Upper lobe of left lung (tissue), 6 donors: ENCODE measurements around the gene ZNF546. TPM values are rescaled to one million over a fixed set of nuclear protein-coding genes. Genes with fewer than 3 reads are reported as not detected.
"Not testable (repeated sequence)": the region's sequence is repeated elsewhere in the genome, so short reads cannot be mapped to it uniquely, and the experiment has no call there.

ENCODE experiments used
- ATAC-seq, 2 donors: fragments of 200-7000 bp; cut with Tn5 transposase; one replicate each; pipeline ENCODE4 v1.9.1; 2022; ENCODE audit warnings: mild to moderate bottlenecking in 2 of 2, moderate library complexity in 2 of 2; ENCODE audit not compliant: low FRiP score in 2 of 2
- DNase-seq, 2 donors: peaks; one replicate each; pipeline ENCODE4 v3.0.0-alpha.2; 2019 to 2020
- H3K27ac ChIP-seq, 4 donors: fragments of 200-600 bp; sonication (generic); one replicate each; pipeline ENCODE4 v1.5.1; 2016 to 2019
- H3K27me3 ChIP-seq, 4 donors: fragments of 200-600 bp; sonication (generic); one replicate each; pipeline ENCODE4 v1.5.1; 2017 to 2019
- H3K36me3 ChIP-seq, 4 donors: fragments of 200-600 bp; sonication (generic); one replicate each; pipeline ENCODE4 v1.5.1; 2016 to 2019
- H3K4me1 ChIP-seq, 4 donors: fragments of 200-600 bp; sonication (generic); one replicate each; pipeline ENCODE4 v1.5.1; 2018 to 2019
- H3K4me3 ChIP-seq, 4 donors: fragments of 200-600 bp; sonication (generic); one replicate each; pipeline ENCODE4 v1.5.1; 2017 to 2019; ENCODE audit warnings: mild to moderate bottlenecking in 2 of 4, moderate library complexity in 1 of 4
- H3K9me3 ChIP-seq, 4 donors: fragments of 200-600 bp; sonication (generic); one replicate each; pipeline ENCODE4 v1.5.1; 2018 to 2019
- EP300 ChIP-seq, 4 donors: sonication (generic); formaldehyde crosslinking; IDR thresholded peaks; one replicate each; pipeline ENCODE4 v1.5.1; 2017; ENCODE audit warnings: antibody characterized with exemption in 4 of 4, control low read depth in 2 of 4
- POLR2A ChIP-seq, 4 donors: fragments of 450-650 bp; IDR thresholded peaks; one replicate each; pipeline ENCODE4 v1.5.1; 2016 to 2017; ENCODE audit warnings: antibody characterized with exemption in 4 of 4, mild to moderate bottlenecking in 2 of 4
- POLR2AphosphoS5 ChIP-seq, 2 donors: sonication (generic); formaldehyde crosslinking; IDR thresholded peaks; one replicate each; pipeline ENCODE4 v1.5.1; 2017; ENCODE audit warnings: antibody characterized with exemption in 2 of 2
- WGBS, 2 donors: methylation state at CpG; one replicate each; pipeline ENCODE4 v1.1.5; 2017 to 2018; 5-methylcytosine and 5-hydroxymethylcytosine counted together
- total RNA-seq, 6 donors: library from RNA; depleted of rRNA in 4 of 6; stranded (reverse); fragments of >200 nt in 4 of 6; gene quantifications; one replicate each; pipeline versions ENCODE4 v1.1.0 to v1.2.1, GENCODE V29; 2016 to 2021
- TF ChIP-seq, protein P1 (sequence below), 6 experiments: fragments of 450-650 bp in 4 of 6; fragments of 200-600 bp in 2 of 6; sonication (generic) in 2 of 6; IDR thresholded peaks; one replicate each; pipeline ENCODE4 v1.5.1; 2016 to 2019; ENCODE audit warnings: antibody characterized with exemption in 6 of 6
- donor health status: DM: no; HTN: no; CAD: no; lungs with moderate emphysema.
- donor health status: DM: no; HTN: yes; CAD: no; lungs with severe emphysema.

ZNF546 gene
- 1 to 10 TPM; 2.1 to 6.4 (median 5.0) TPM for total RNA-seq

DNA sequence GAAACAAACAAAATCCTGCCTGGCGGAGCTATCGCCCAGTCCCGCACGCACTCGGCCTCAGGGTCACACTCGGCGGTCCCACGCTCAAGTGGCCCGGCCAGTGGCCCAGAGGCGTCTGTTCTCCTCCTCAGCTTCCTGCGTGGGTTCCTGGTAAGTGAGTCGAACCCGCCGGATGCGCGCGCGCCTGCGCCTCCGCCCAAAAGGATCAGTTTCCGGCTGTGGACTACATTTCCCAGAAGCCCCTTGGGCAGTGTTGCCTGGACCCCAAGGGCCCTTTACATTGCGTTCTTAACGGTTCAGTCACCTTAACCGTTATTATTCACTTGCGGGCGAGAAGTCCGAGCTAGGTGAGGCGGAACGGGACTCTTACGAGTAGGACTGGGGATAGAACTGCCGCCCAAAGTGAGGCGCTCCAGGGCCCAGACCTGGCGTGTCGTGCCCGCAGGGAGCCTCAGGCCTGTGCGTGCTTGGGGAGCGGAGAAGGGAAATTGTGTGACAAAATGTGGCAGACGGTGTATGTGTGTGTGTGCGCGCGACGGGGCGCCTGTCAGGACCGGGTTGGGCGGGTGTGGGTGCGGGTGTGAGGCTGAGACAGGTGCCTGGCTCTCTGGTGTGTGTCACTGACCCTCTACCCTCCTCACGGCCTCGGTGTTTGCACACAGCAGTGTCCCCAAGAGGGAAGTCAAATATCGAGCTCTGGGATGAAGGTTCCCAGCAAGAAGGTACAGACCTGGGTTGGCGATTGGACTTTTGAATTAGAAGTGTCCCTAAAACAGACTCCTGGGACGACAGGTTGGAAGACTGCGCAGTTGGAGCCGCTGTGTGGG, at the start of gene ZNF546:
ZNF546 (plus strand) TSS at position 250 of the 827 bp plus-strand sequence. CDS start 1,267 bp downstream, outside the sequence.
- ATAC-seq: peak; percentile 97 to 99
- TF ChIP-seq EP300 (IDR thresholded peaks at IDR 0.05) (no peak), POLR2AphosphoS5 (IDR thresholded peaks at IDR 0.05) (peak; percentile 84 to 98), POLR2A (IDR thresholded peaks at IDR 0.05) (peak in 3 of 4 donors; percentile 74 to 94 (median 88))
- TF ChIP-seq, protein P1, sequence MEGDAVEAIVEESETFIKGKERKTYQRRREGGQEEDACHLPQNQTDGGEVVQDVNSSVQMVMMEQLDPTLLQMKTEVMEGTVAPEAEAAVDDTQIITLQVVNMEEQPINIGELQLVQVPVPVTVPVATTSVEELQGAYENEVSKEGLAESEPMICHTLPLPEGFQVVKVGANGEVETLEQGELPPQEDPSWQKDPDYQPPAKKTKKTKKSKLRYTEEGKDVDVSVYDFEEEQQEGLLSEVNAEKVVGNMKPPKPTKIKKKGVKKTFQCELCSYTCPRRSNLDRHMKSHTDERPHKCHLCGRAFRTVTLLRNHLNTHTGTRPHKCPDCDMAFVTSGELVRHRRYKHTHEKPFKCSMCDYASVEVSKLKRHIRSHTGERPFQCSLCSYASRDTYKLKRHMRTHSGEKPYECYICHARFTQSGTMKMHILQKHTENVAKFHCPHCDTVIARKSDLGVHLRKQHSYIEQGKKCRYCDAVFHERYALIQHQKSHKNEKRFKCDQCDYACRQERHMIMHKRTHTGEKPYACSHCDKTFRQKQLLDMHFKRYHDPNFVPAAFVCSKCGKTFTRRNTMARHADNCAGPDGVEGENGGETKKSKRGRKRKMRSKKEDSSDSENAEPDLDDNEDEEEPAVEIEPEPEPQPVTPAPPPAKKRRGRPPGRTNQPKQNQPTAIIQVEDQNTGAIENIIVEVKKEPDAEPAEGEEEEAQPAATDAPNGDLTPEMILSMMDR (IDR thresholded peaks at IDR 0.05): no peak
- peaks cover 0 to 3% (median 0%) of the 10 kb centered on the region in 4 donors for H3K36me3 ChIP-seq
- 5 to 16% methylated on average over 14 to 52 of the region's 53 CpGs for WGBS, 2 donors
- no peaks in the 10 kb centered on the region for H3K27me3 ChIP-seq
- H3K27ac ChIP-seq: peak within 1 kb of the TSS; percentile 82 to 93 (median 89)
- H3K4me1 ChIP-seq: peaks cover 9 to 17% (median 13%) of the 10 kb centered on the region in 4 donors
- H3K9me3 ChIP-seq: no peaks in the 10 kb centered on the region
- peak within 1 kb of the TSS; percentile 57 to 69 (median 64) for H3K4me3 ChIP-seq
- peak; percentile 96 to 99 for DNase-seq

DNA sequence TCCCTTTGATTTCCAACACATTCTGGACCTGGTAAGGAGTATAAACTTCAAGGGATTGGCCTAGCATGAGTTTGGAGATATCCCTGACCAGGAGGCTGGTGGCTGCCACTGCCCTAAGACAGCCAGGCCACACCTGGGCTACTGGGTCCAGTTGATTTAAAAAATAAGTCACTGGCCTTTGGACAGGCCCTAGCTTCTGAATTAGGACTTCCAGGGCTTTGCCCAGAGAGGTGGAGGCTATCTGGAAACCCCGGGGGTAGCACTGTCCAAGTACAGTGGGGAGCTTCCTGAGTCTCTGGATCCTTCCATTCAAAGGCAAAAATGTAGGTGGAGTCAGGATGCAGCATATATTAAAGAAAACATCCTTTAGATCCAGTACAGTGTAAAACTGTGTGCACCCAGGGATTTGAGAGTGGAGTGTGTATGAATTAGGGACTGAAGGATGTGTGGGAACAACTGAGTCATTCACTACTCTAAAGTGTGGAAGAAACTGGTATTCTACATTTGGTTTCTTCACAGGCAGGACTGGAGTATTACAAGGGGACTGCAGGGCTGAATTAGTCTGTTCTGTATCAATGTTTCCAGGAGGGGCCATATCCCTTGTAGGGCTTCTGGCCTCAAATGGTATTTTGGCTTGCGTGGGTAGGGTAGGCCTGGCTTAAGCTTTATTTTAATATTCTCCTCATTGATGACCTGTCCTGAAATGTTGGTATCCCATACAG, 47.7 kb upstream of the ZNF546 start:
- WGBS, 2 donors: 84 to 91% methylated on average over 2 of the region's 2 CpGs
- TF ChIP-seq EP300 (IDR thresholded peaks at IDR 0.05): no peak

DNA sequence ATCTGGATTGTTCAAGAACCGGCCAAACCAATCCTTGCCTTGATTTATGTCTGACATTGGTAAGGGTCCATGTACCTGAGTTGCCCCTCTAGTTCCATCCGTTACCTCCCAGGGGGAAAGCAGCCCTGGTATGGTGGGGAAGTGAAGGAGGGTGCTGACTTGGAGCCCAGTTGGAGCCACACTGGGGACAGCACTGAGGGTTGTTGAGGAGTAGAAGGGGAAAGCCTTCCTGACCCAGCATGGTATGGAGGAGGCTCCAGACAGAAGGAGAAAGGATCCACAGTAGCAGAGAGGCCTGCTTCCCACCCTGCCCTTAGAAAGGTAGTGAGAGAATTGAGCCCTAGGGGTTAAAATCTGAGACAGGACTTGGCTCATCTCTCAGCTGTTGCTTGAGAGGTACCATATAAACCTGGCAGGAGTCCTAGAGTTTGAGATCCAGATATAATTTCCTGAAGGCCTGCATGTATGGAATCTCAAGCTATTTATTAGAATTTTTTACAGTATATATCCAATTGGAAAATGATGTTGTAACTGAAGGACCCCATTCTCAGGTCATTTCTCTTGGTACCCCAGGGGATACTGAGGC, 45.7 kb upstream of the ZNF546 start:
- no peak for ATAC-seq
- H3K27me3 ChIP-seq: no peaks in the 10 kb centered on the region
- no peak overlapping the region for H3K27ac ChIP-seq
- H3K4me1 ChIP-seq: peaks cover 0 to 9% (median 7%) of the 10 kb centered on the region in 4 donors
- TF ChIP-seq, protein P1 (IDR thresholded peaks at IDR 0.05): no peak
- TF ChIP-seq EP300 (IDR thresholded peaks at IDR 0.05): no peak
- TF ChIP-seq POLR2AphosphoS5 (IDR thresholded peaks at IDR 0.05): no peak
- TF ChIP-seq POLR2A (IDR thresholded peaks at IDR 0.05): no peak
- no peak overlapping the region for H3K4me3 ChIP-seq
- H3K9me3 ChIP-seq: no peaks in the 10 kb centered on the region
- 88% methylated on average over 2 of the region's 2 CpGs for WGBS, 2 donors
- DNase-seq: no peak
- H3K36me3 ChIP-seq: no peaks in the 10 kb centered on the region

More for the DNA sequence above, 47.7 kb upstream of the ZNF546 start:
- Histone ChIP-seq H3K27me3 (no peaks in the 10 kb centered on the region), H3K4me3 (no peak overlapping the region), H3K9me3 (no peaks in the 10 kb centered on the region), H3K4me1 (peaks cover 3 to 19% (median 12%) of the 10 kb centered on the region in 4 donors), H3K36me3 (no peaks in the 10 kb centered on the region), H3K27ac (no peak overlapping the region)
- ATAC-seq: no peak
- no peak for DNase-seq

DNA sequence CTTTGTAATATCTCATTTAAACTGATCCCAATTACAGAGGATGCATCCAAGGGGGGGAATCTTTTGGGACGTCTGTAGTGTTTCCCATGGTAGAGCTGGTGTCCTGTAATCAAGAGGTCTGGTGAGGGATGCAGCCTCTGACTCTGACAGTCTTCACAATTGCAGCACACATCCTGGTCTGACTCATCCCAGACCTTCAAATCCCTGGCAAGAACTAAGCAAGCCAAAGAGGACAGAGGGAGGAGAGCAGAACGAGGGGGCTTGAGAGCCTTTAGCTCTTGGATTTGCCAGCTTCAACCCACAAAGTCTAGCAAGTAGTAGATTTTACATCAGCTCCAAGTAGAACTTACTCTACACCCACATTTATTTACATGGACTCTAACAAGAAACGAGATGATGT, 45.2 kb upstream of the ZNF546 start:
- WGBS, 2 donors: 62 to 70% methylated on average over 3 of the region's 3 CpGs
- H3K4me1 ChIP-seq: peaks cover 0 to 9% (median 7%) of the 10 kb centered on the region in 4 donors
- no peak for ATAC-seq
- no peak for TF ChIP-seq POLR2A (IDR thresholded peaks at IDR 0.05)
- TF ChIP-seq, protein P1 (IDR thresholded peaks at IDR 0.05): no peak
- TF ChIP-seq POLR2AphosphoS5 (IDR thresholded peaks at IDR 0.05): no peak
- no peak for TF ChIP-seq EP300 (IDR thresholded peaks at IDR 0.05)
- no peaks in the 10 kb centered on the region for H3K9me3 ChIP-seq
- no peak overlapping the region for H3K27ac ChIP-seq
- H3K27me3 ChIP-seq: no peaks in the 10 kb centered on the region
- H3K36me3 ChIP-seq: no peaks in the 10 kb centered on the region
- DNase-seq: no peak
- no peak overlapping the region for H3K4me3 ChIP-seq

DNA sequence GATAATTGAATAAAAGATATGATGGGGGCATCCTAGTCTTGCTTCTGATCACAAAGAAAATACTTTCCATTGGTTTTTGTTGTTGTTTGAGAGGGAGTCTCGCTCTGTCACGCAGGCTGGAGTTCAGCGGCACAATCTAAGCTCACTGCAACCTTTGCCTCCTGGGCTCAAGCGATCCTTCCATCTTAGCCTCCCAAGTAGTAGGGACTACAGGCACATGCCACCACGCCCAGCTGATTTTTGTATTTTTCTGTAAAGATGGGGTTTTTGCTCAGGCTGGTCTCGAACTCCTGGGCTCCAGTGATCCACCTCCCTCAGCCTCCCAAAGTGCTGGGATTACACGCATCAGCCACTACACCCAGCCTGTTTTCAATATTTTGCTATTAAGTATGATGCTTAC, 42.9 kb upstream of the ZNF546 start:
- ATAC-seq: no peak
- WGBS, 2 donors: 83 to 86% methylated on average over 7 of the region's 7 CpGs
- TF ChIP-seq, protein P1 (IDR thresholded peaks at IDR 0.05): no peak
- no peak for TF ChIP-seq POLR2AphosphoS5 (IDR thresholded peaks at IDR 0.05)

DNA sequence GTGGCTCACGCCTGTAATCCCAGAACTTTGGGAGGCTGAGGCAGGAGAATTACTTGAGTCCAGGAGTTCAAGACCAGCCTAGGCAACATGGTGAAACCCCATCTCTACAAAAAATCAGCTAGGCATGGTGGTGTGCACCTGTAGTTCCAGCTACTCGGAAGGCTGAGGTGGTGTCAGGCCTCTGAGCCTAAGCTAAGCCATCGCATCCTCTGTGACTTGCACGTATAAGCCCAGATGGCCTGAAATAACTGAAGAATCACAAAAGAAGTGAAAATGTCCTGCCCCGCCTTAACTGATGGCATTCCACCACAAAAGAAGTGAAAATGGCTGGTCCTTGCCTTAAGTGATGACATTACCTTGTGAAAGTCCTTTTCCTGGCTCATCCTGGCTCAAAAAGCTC, 39.0 kb upstream of the ZNF546 start:
- H3K27ac ChIP-seq, ATAC-seq, H3K4me3 ChIP-seq, H3K4me1 ChIP-seq, H3K36me3 ChIP-seq, DNase-seq, H3K27me3 ChIP-seq, H3K9me3 ChIP-seq: not testable (repeated sequence)
- 94 to 95% methylated on average over 5 of the region's 5 CpGs for WGBS, 2 donors

More for the DNA sequence above, 42.9 kb upstream of the ZNF546 start:
- Histone ChIP-seq H3K9me3 (no peaks in the 10 kb centered on the region), H3K36me3 (no peaks in the 10 kb centered on the region), H3K27me3 (no peaks in the 10 kb centered on the region), H3K4me3 (no peak overlapping the region), H3K27ac (no peak overlapping the region), H3K4me1 (peaks cover 0 to 9% (median 7%) of the 10 kb centered on the region in 4 donors)
- no peak for DNase-seq

DNA sequence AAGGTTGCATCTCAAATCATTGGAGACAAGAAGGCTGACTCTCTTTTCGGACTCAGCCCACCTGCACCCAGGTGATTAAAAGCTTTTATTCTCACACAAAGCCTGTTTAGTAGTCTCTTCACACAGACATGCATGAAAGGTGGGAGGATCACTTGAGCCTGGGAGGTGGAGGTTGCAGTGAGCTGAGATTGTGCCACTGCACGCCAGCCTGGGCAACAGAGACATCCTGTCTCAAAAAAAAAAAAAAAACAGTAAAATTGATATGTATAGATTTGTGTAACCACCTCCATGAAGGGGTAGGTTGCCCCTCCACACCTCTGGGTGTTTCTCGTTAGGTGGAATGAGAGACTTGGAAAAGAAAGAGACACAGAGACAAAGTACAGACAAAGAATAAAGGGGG, 37.9 kb upstream of the ZNF546 start:
- not testable (repeated sequence) for H3K27ac ChIP-seq, H3K4me3 ChIP-seq, DNase-seq, H3K4me1 ChIP-seq, H3K36me3 ChIP-seq, H3K9me3 ChIP-seq, ATAC-seq, H3K27me3 ChIP-seq
- WGBS, 2 donors: 88% methylated on average over 3 of the region's 3 CpGs
